Gastrocnemius medialis (tissue), 4 donors: ENCODE data around the gene LNX1.

Experiments used
- POLR2A ChIP-seq, 2 donors: fragments of 450-650 bp; IDR thresholded peaks; one replicate each; pipeline ENCODE4 v1.6.1; 2017; ENCODE audit warnings: antibody characterized with exemption in 2 of 2, mild to moderate bottlenecking in 2 of 2, moderate library complexity in 2 of 2
- TF ChIP-seq, protein P1 (sequence below), 5 experiments: fragments of 450-650 bp in 3 of 5; fragments of 200-600 bp in 2 of 5; sonication (generic) in 2 of 5; IDR thresholded peaks in 4 of 5; conservative IDR thresholded peaks in 1 of 5; 1 replicate in 4 of 5; 2 replicates in 1 of 5; pipeline ENCODE4 v1.5.1; 2016 to 2019; ENCODE audit warnings: antibody characterized with exemption in 5 of 5, mild to moderate bottlenecking in 3 of 5, moderate library complexity in 3 of 5

DNA sequence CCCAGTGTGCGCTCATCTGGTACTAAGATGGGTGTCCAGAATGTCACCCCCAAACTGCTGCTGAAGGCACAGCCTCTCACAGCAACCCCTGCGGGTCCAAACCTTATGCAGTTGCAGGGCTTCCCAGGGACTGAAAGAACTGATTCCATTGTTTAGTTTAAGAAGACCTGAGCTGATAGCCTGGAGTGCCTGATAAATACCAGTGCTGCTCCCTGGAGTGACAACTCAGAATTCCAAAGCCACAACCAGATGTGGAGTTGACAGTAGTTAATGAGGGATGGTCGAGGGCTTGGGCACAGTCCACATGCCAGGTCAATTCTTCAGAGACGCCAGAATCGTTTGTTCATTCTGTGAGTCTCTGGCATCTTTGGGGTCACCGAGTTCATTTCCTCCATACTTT is 71.2 kb downstream of the LNX1 start:
- no peak for TF ChIP-seq POLR2A (IDR thresholded peaks at IDR 0.05)
- TF ChIP-seq, protein P1, sequence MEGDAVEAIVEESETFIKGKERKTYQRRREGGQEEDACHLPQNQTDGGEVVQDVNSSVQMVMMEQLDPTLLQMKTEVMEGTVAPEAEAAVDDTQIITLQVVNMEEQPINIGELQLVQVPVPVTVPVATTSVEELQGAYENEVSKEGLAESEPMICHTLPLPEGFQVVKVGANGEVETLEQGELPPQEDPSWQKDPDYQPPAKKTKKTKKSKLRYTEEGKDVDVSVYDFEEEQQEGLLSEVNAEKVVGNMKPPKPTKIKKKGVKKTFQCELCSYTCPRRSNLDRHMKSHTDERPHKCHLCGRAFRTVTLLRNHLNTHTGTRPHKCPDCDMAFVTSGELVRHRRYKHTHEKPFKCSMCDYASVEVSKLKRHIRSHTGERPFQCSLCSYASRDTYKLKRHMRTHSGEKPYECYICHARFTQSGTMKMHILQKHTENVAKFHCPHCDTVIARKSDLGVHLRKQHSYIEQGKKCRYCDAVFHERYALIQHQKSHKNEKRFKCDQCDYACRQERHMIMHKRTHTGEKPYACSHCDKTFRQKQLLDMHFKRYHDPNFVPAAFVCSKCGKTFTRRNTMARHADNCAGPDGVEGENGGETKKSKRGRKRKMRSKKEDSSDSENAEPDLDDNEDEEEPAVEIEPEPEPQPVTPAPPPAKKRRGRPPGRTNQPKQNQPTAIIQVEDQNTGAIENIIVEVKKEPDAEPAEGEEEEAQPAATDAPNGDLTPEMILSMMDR (IDR thresholded peaks at IDR 0.05 in 4 of 5, conservative IDR thresholded peaks at IDR 0.05 in 1 of 5), result no peak
